OCI-LY7 (cell line): ENCODE results near the gene KCNA2. TPM values are rescaled to one million over a fixed set of nuclear protein-coding genes. Genes with fewer than 3 reads are reported as not detected.

Experiments
- BruUV-seq: library from RNA; stranded (reverse); fragments of 400-500 nt; replicated peaks from 2 replicates; lab custom pipeline; 2021; lab: Mats Ljungman, UMichigan
- CTCF ChIA-PET: fragments of 300-600 bp; sonication (Branson Sonifier 250); formaldehyde crosslinking; loops from one replicate; lab custom pipeline; 2022; ENCODE audit warnings: antibody characterized with exemption; ENCODE audit not compliant: unreplicated experiment; lab: Charles Lee
- POLR2A ChIA-PET: fragments of 300-600 bp; sonication (Branson Sonifier 250); formaldehyde crosslinking; loops from one replicate; lab custom pipeline; 2022; ENCODE audit warnings: antibody characterized with exemption; lab: Charles Lee
- DNase-seq: peaks from one replicate; pipeline ENCODE4 v3.0.0-alpha.2; 2015; ENCODE audit warnings: low spot score
- H2AFZ ChIP-seq: fragments of 200-600 bp; sonication (generic), shearing (Covaris generic); 2 replicates; pipeline ENCODE4 v1.6.1; 2014; ENCODE audit warnings: mild to moderate bottlenecking, antibody characterized with exemption, low read length, moderate library complexity
- H3K27ac ChIP-seq: fragments of 200-600 bp; sonication (generic); 2 replicates; pipeline ENCODE4 v1.5.1; 2014; ENCODE audit warnings: mixed run types, low read depth, mild to moderate bottlenecking, moderate library complexity, low read length, inconsistent platforms; ENCODE audit not compliant: poor library complexity, severe bottlenecking
- H3K36me3 ChIP-seq: fragments of 200-600 bp; sonication (generic); 2 replicates; pipeline ENCODE4 v1.6.1; 2014; ENCODE audit warnings: mild to moderate bottlenecking, antibody characterized with exemption, low read length, moderate library complexity, mixed read lengths; ENCODE audit not compliant: insufficient read depth
- H3K4me1 ChIP-seq: fragments of 200-600 bp; sonication (generic); 2 replicates; pipeline ENCODE4 v1.5.1; 2014; ENCODE audit warnings: mild to moderate bottlenecking, low read length; ENCODE audit not compliant: insufficient read depth, poor library complexity, severe bottlenecking
- H3K4me2 ChIP-seq: fragments of 200-600 bp; sonication (generic); 2 replicates; pipeline ENCODE4 v1.6.1; 2014; ENCODE audit warnings: mild to moderate bottlenecking, low read length
- H3K4me3 ChIP-seq: fragments of 200-600 bp; sonication (generic); 2 replicates; pipeline ENCODE4 v1.5.1; 2014; ENCODE audit warnings: mild to moderate bottlenecking, low read depth, low read length; ENCODE audit not compliant: poor library complexity, severe bottlenecking
- H3K79me2 ChIP-seq: fragments of 200-600 bp; sonication (generic); 2 replicates; pipeline ENCODE4 v1.6.1; 2016; ENCODE audit warnings: low read depth, mild to moderate bottlenecking, low read length, moderate library complexity, mixed read lengths; ENCODE audit not compliant: insufficient read depth
- H3K9me2 ChIP-seq: fragments of 200-600 bp; sonication (generic); 2 replicates; pipeline ENCODE4 v1.6.1; 2016; ENCODE audit warnings: mild to moderate bottlenecking, low read length, mixed read lengths; ENCODE audit not compliant: insufficient read depth
- H3K9me3 ChIP-seq: fragments of 200-600 bp; sonication (generic); 2 replicates; pipeline ENCODE4 v1.6.1; 2014; ENCODE audit warnings: mild to moderate bottlenecking, mixed run types, low read length, mixed read lengths
- H4K20me1 ChIP-seq: fragments of 200-600 bp; sonication (generic); 2 replicates; pipeline ENCODE4 v1.6.1; 2014; ENCODE audit warnings: mild to moderate bottlenecking, antibody characterized with exemption, low read length, moderate library complexity, mixed read lengths; ENCODE audit not compliant: insufficient read depth
- CTCF ChIP-seq: fragments of 200-600 bp; sonication (generic); conservative IDR thresholded peaks from 2 replicates; pipeline ENCODE4 v1.5.1; 2014; ENCODE audit warnings: mild to moderate bottlenecking, antibody characterized with exemption, low read length, moderate library complexity, mixed read lengths
- EZH2phosphoT487 ChIP-seq: fragments of 200-600 bp; sonication (generic); IDR thresholded peaks from 2 replicates; pipeline ENCODE4 v1.6.1; 2018; ENCODE audit warnings: low read depth, borderline replicate concordance, mild to moderate bottlenecking, mixed run types, antibody characterized with exemption, low read length, moderate library complexity, mixed read lengths
- intact Hi-C: fragments of 100-400 bp; cut with micrococcal nuclease; formaldehyde crosslinking; loops from one replicate; pipeline ENCODE4 v1.10.0; 2022; ENCODE audit not compliant: unreplicated experiment
- total RNA-seq, 2 experiments: library from RNA; depleted of rRNA in 1 of 2; stranded (reverse); fragments of >200 nt in 1 of 2; shearing (Covaris generic) in 1 of 2; gene quantifications; 2 replicates each; pipeline ENCODE4 v1.2.3, GENCODE V29; 2014 to 2022

KCNA2 gene
- total RNA-seq, 2 experiments from 2014 or later: 0.22 to 2.3 TPM

GRCh38 chr1:110554871-110555801 is 51.0 kb downstream of the KCNA2 start:
- no peak overlapping the region for H3K4me2 ChIP-seq
- H3K4me3 ChIP-seq: no peak overlapping the region
- no peaks in the 10 kb centered on the region for H3K9me2 ChIP-seq
- no peaks in the 10 kb centered on the region for H4K20me1 ChIP-seq
- H3K9me3 ChIP-seq: no peaks in the 10 kb centered on the region
- DNase-seq: no peak
- intact Hi-C loops: no loop called here
- H3K36me3 ChIP-seq: no peaks in the 10 kb centered on the region
- H2AFZ ChIP-seq: no peak overlapping the region
- no peaks in the 10 kb centered on the region for H3K4me1 ChIP-seq
- TF ChIP-seq CTCF (peak; percentile 36; the same call in 1 of the 2 replicates), EZH2phosphoT487 (no peak)
- CTCF ChIA-PET: no interaction called here
- H3K79me2 ChIP-seq: no peaks in the 10 kb centered on the region
- H3K27ac ChIP-seq: no peak overlapping the region
- POLR2A ChIA-PET: interaction anchor here (2.1 kb wide), 1 partner anchor 10 kb away, joined by 7 read pairs; no protein-coding TSS in a partner anchor
- BruUV-seq: no TSS peak

GRCh38 chr1:110551278-110551809 is 54.8 kb downstream of the KCNA2 start:
- H3K36me3 ChIP-seq: no peaks in the 10 kb centered on the region
- CTCF ChIA-PET: no interaction called here
- H2AFZ ChIP-seq: no peak overlapping the region
- no peak for TF ChIP-seq EZH2phosphoT487
- no peak for TF ChIP-seq CTCF
- POLR2A ChIA-PET: no interaction called here
- no peaks in the 10 kb centered on the region for H4K20me1 ChIP-seq
- H3K9me2 ChIP-seq: no peaks in the 10 kb centered on the region
- intact Hi-C loops: no loop called here
- DNase-seq: no peak
- no peak overlapping the region for H3K27ac ChIP-seq
- no peaks in the 10 kb centered on the region for H3K4me1 ChIP-seq
- no peak overlapping the region for H3K4me2 ChIP-seq
- H3K79me2 ChIP-seq: no peaks in the 10 kb centered on the region
- H3K9me3 ChIP-seq: no peaks in the 10 kb centered on the region
- H3K4me3 ChIP-seq: no peak overlapping the region
- no TSS peak for BruUV-seq
